Thymus (tissue), 11 donors: Measurements from ENCODE around the gene ZER1. TPM values are rescaled to one million over a fixed set of nuclear protein-coding genes. Genes with fewer than 3 reads are reported as not detected.

Source experiments
- DNase-seq, 9 donors: peaks; one replicate each; pipeline ENCODE4 v3.0.0-alpha.2; 2013; ENCODE audit warnings: low spot score in 9 of 9, low read depth in 6 of 9, missing footprints in 1 of 9
- H3K27ac ChIP-seq, 2 donors: one replicate each; pipeline ENCODE4 v1.5.1; 2013; ENCODE audit warnings: control low read depth in 1 of 2, low read depth in 1 of 2, low read length in 1 of 2, mild to moderate bottlenecking in 1 of 2, moderate library complexity in 1 of 2
- H3K27me3 ChIP-seq, 2 donors: one replicate each; pipeline ENCODE4 v1.5.1; 2013; ENCODE audit warnings: low read length in 1 of 2; ENCODE audit not compliant: control insufficient read depth in 2 of 2, insufficient read depth in 1 of 2
- H3K36me3 ChIP-seq, 2 donors: one replicate each; pipeline ENCODE4 v1.5.1; 2013; ENCODE audit warnings: low read length in 1 of 2, mild to moderate bottlenecking in 1 of 2, moderate library complexity in 1 of 2; ENCODE audit not compliant: control insufficient read depth in 2 of 2, insufficient read depth in 2 of 2
- H3K4me1 ChIP-seq, 2 donors: one replicate each; pipeline ENCODE4 v1.5.1; 2013; ENCODE audit warnings: low read length in 2 of 2; ENCODE audit not compliant: control insufficient read depth in 2 of 2, insufficient read depth in 2 of 2
- H3K4me3 ChIP-seq, 2 donors: one replicate each; pipeline ENCODE4 v1.5.1; 2013; ENCODE audit warnings: low read length in 2 of 2, control low read depth in 1 of 2, mild to moderate bottlenecking in 1 of 2
- H3K9me3 ChIP-seq, 2 donors: one replicate each; pipeline ENCODE4 v1.5.1; 2013; ENCODE audit warnings: low read length in 1 of 2, mild to moderate bottlenecking in 1 of 2; ENCODE audit not compliant: control insufficient read depth in 2 of 2, insufficient read depth in 1 of 2
- WGBS: extraction: QIAGEN DNeasy Blood & Tissue Kit; methylation state at CpG from one replicate; pipeline ENCODE4 v1.1.7; 2013; 5-methylcytosine and 5-hydroxymethylcytosine counted together
- polyA plus RNA-seq: library from polyadenylated mRNA; stranded (reverse); fragments of 200-250 nt; gene quantifications from one replicate; pipeline ENCODE4 v1.2.3, GENCODE V29; 2013
- total RNA-seq: library from RNA; stranded (reverse); fragments of 120-200 nt; gene quantifications from one replicate; pipeline ENCODE4 v1.2.4, GENCODE V29; 2013
- donor health status: healthy.

ZER1 gene
- total and polyA plus RNA-seq, 2 donors: 11.3 to 23.0 TPM

GRCh38 chr9:128792978-128793686, 21.4 kb upstream of the ZER1 start:
- no peak overlapping the region for H3K27ac ChIP-seq
- H3K27me3 ChIP-seq: no peaks in the 10 kb centered on the region
- DNase-seq: no peak
- WGBS: 98% methylated on average over 8 of the region's 8 CpGs
- H3K36me3 ChIP-seq: peaks cover 61 to 62% of the 10 kb centered on the region in 2 donors
- H3K9me3 ChIP-seq: no peaks in the 10 kb centered on the region
- no peak overlapping the region for H3K4me3 ChIP-seq
- H3K4me1 ChIP-seq: peaks cover 2 to 5% of the 10 kb centered on the region in 2 donors

- Histone ChIP-seq H3K9me3 (no peaks in the 10 kb centered on the region), H3K27me3 (no peaks in the 10 kb centered on the region), H3K4me1 (peaks cover 5 to 10% of the 10 kb centered on the region in 2 donors), H3K4me3 (no peak overlapping the region), H3K27ac (no peak overlapping the region), H3K36me3 (peaks cover 52 to 54% of the 10 kb centered on the region in 2 donors)
- DNase-seq: no peak
- 98% methylated on average over 9 of the region's 9 CpGs for WGBS
Observed at GRCh38 chr9:128792134-128792533, 20.4 kb upstream of the ZER1 start.

- Histone ChIP-seq H3K27me3 (no peaks in the 10 kb centered on the region), H3K4me3 (no peak overlapping the region), H3K27ac (no peak overlapping the region), H3K36me3 (peaks cover 47 to 48% of the 10 kb centered on the region in 2 donors), H3K4me1 (peaks cover 8 to 17% of the 10 kb centered on the region in 2 donors), H3K9me3 (no peaks in the 10 kb centered on the region)
- DNase-seq: no peak
- 98% methylated on average over 4 of the region's 4 CpGs for WGBS
Observed at GRCh38 chr9:128790536-128790935, 18.8 kb upstream of the ZER1 start.

GRCh38 chr9:128788445-128788844, 16.7 kb upstream of the ZER1 start:
- DNase-seq: no peak
- Histone ChIP-seq H3K27me3 (no peaks in the 10 kb centered on the region), H3K4me3 (no peak overlapping the region), H3K9me3 (peaks cover 0 to under 1% of the 10 kb centered on the region in 2 donors), H3K27ac (no peak overlapping the region), H3K4me1 (peaks cover 8 to 17% of the 10 kb centered on the region in 2 donors), H3K36me3 (peaks cover 32 to 35% of the 10 kb centered on the region in 2 donors)
- WGBS: 92% methylated on average over 1 of the region's 1 CpG

GRCh38 chr9:128787659-128788058, 15.9 kb upstream of the ZER1 start:
- no peaks in the 10 kb centered on the region for H3K27me3 ChIP-seq
- peaks cover 8 to 18% of the 10 kb centered on the region in 2 donors for H3K4me1 ChIP-seq
- peaks cover 0 to 3% of the 10 kb centered on the region in 2 donors for H3K9me3 ChIP-seq
- peak in 1 of 9 donors; percentile 12 for DNase-seq
- H3K27ac ChIP-seq: peak overlapping the region; percentile 82 to 84
- 9% methylated on average over 7 of the region's 7 CpGs for WGBS
- peaks cover 24 to 27% of the 10 kb centered on the region in 2 donors for H3K36me3 ChIP-seq
- H3K4me3 ChIP-seq: peak overlapping the region; percentile 88 to 97

GRCh38 chr9:128786681-128787601, 15.2 kb upstream of the ZER1 start, which contains the start of gene TBC1D13:
Gene TBC1D13 (plus strand): TSS chr9:128787253. CDS start chr9:128787354, 101 bp downstream.
- peak; percentile 39 to 91 (median 76) for DNase-seq
- 9% methylated on average over 64 of the region's 64 CpGs for WGBS
- H3K36me3 ChIP-seq: peaks cover 17 to 21% of the 10 kb centered on the region in 2 donors
- peak within 1 kb of the TSS; percentile 82 to 85 for H3K27ac ChIP-seq
- H3K9me3 ChIP-seq: peaks cover 0 to 3% of the 10 kb centered on the region in 2 donors
- no peaks in the 10 kb centered on the region for H3K27me3 ChIP-seq
- peaks cover 8 to 18% of the 10 kb centered on the region in 2 donors for H3K4me1 ChIP-seq
- peak within 1 kb of the TSS; percentile 88 to 97 for H3K4me3 ChIP-seq

GRCh38 chr9:128785427-128785826, 13.7 kb upstream of the ZER1 start:
- no peak for DNase-seq
- WGBS: 98% methylated on average over 6 of the region's 6 CpGs

GRCh38 chr9:128782669-128783068, 10.9 kb upstream of the ZER1 start:
- no peaks in the 10 kb centered on the region for H3K27me3 ChIP-seq
- whole genome bisulfite sequencing: 89% methylated on average over 1 of the region's 1 CpG
- no peaks in the 10 kb centered on the region for H3K36me3 ChIP-seq
- H3K27ac ChIP-seq: no peak overlapping the region
- peaks cover 0 to 5% of the 10 kb centered on the region in 2 donors for H3K9me3 ChIP-seq
- peaks cover 3 to 9% of the 10 kb centered on the region in 2 donors for H3K4me1 ChIP-seq
- no peak overlapping the region for H3K4me3 ChIP-seq
- DNase-seq: no peak

More at GRCh38 chr9:128785427-128785826, 13.7 kb upstream of the ZER1 start:
- no peaks in the 10 kb centered on the region for H3K27me3 ChIP-seq
- H3K36me3 ChIP-seq: peaks cover 1 to 6% of the 10 kb centered on the region in 2 donors
- no peak overlapping the region for H3K27ac ChIP-seq
- H3K4me3 ChIP-seq: no peak overlapping the region
- peaks cover 8 to 18% of the 10 kb centered on the region in 2 donors for H3K4me1 ChIP-seq
- H3K9me3 ChIP-seq: peaks cover 0 to 5% of the 10 kb centered on the region in 2 donors
